HG03175 (cell line): ENCODE data around the gene ARHGAP11A.

Experiments used
- ATAC-seq: cut with Tn5 transposase; IDR thresholded peaks from one replicate; pipeline ENCODE4 v1.9.1; 2021; ENCODE audit warnings: mild to moderate bottlenecking, moderate library complexity; ENCODE audit not compliant: unreplicated experiment

ARHGAP11A gene

GRCh38 chr15:32656496-32656895, 41.2 kb downstream of the ARHGAP11A start:
- ATAC-seq, result no peak

DNA sequence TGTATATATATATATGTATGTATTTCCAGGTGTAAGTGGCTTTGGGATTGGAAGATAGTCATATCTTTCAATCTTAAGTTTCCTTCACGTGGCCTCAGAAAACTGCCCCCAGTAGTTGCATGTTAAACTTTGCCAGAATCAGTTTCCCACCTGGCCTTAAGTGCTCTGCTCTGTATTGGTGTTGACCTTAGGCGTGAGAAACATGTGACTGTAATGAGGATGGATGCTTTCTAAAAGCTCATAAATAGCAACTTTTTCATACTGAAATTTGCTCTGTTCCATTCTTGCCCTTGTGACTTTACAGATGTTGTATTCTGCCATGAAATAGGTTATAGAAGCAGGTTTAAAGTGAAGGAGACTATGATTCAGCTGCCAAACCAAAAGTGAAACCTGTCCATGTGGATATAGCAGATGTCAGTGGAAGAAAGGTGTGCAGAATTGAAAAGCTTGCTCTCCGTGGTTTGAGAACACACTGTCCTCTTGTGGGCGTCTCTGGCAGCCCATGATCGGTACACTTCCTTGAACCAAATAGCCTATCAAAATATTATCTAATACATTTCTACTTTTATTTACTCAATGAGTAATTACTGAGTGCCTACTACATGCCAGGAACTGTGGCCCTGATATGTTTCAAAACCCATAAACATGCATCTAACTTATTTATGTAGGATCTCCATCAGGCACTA, 42.0 kb downstream of the ARHGAP11A start:
- no peak for ATAC-seq

DNA sequence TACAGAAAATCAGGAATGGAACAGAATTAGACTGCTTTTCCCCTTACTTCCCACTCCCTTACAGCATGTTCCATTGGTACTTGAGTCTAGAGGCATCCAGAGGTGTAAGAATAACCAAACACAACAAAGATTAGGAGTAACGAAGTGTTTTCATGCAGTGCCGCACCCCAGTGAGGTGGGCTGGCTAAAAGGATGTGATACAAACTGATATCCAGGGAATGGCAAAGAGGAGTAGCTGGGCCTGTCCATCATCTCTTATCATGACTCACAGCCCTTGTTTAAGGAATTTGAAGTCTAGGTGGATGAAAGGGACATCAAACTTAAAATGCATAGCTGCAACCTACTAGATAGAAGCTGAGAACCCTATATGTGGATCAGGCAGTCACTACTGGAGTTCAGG, 42.6 kb downstream of the ARHGAP11A start:
- no peak for ATAC-seq

DNA sequence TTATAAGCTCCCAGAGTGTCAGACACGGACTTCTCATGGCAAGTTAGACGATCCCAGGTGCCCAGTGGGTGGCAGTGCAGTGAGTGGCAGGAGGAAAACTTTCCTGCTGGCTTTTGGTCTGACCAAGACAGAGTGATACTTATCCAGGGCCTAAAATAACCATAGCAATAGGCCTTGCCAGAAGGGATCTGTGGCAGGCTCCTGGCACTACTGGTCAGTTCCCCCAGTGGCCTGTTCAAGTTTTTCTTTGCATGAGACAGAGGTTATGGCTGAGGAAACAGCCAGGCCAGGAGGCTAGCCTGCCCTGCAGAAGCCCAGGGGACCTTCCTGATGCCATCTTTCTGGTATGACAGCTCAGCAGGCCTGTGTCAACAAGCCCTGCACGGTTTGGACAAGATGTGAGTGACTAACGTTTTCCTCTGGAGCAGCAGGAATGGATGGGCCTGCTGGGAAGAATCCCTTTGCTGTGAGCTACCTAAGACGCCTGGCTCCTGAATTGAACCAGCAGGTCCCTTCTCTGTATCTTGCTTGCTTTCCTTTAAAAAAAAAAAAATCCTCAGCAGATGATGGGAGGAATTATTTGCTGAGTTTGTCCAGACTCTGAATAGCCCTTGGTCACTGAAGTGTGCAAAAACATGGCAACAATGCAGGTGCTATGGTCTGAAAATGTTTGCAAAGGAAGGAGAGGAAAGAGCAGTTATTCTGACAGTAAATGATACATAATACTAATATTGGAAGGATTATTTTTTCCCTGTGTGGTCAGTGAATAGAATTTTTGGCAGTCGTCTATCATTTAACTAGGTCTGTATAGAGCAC, 44.2 kb downstream of the ARHGAP11A start:
- no peak for ATAC-seq

DNA sequence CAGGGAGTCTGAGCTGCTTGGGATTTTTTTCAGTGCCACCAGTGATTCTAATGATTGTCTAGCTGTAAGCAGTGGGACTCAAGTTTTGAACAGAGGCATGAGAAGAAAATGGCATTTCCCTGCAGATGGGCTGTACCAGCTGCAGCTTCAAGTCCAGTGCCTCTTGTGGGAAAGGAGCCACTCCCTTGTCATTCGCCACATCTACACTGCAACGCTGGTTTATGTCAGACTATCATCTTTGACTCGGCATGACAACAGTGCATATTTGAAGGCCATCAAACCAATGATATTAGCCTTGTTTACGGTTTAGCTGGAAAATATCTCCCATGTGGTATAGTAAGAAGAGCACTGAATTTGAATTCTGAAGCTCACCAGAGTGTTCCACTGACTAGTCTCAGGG, 48.4 kb downstream of the ARHGAP11A start:
- no peak for ATAC-seq

- ATAC-seq, result no peak
Observed at GRCh38 chr15:32664796-32665195, 49.5 kb downstream of the ARHGAP11A start.

DNA sequence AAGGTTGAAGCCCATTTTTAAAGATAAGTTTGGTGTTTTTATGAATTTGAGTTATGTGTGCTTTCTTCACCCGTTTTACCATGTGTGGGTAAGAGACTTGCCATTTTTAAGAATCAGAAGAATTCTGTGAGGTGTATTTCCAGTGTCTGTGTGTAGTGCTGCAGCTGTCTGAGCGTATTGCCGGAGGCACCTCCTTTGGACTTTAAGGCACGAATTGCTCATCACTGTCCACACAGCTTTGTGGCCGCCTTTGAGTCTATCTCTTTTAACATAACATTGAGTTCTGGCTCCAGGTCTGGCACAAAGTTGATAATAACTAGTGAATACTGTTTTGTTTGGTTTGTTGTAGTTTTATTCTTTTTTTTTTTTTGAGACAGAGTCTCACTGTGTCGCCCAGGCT, 52.0 kb downstream of the ARHGAP11A start:
- ATAC-seq, result no peak

DNA sequence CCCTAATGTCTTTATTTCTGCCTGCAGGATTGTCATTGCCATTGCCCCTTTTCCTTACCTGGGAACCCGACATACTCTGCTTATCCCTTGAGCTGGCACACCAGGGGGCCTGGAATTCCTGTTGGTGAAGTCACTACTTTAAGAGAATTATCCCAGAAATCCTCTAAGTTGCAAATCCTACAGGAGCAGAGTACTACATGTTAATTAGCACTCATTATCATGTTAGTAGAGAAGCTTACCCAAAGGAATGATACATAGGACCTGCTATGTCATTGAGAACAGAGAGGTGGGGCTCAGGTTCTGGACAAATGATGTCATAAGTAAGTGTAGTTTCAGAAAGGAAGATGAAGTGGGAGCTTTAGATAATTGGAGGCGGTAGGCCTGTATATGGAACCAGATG, 53.6 kb downstream of the ARHGAP11A start:
- no peak for ATAC-seq

DNA sequence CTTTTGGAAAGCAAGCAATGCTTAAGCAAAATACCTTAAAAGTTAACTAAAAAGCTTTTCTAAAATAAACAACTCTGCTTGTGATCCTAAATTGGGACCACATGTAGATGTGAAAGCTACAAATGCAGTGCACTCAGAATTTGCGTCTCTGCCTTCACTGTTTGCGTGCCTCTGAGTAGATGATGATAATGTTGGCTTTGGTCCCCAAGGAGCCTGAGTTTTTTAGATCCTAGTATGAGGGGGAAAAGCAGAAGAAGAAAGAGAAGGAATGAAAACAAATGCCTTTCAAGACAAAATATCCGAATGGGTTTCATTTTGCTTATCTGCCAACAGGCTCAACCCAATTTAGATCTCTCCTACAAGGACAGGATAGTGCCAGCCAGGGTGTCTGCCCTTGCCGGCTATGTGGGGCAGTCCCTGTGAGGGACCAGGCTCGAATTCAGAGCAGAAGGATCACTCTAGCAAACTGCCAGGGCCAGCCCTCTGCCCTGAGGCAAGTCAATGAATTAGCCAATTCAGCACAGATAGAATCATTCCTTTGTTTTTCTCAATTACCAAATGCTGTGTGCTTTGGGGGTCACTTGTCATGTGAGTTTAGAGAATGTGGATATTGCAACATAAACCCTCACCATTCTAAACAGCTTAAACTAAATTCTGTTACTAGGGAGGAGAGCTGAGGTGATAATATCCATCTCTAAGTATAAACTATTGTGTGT, 54.8 kb downstream of the ARHGAP11A start:
- ATAC-seq, result no peak

DNA sequence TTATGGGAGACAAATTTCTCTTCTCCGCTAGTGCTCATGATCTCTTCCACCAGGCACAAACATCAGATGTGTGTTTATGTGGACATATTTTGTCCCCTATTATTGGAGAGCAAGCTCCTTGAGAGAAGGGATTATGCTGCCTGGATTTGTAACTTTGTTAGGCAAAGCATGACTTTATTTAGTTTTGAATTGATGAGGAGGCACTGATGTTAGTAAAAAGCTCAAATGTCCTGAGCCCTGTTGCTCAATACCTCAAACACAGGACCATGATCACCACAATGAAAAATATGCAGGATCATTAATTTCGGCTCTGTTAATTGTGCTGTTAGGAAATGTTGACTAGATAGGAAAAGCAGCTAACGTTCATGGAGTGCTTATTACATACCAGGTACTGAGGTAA, 55.3 kb downstream of the ARHGAP11A start:
- no peak for ATAC-seq

GRCh38 chr15:32671339-32672325, 56.3 kb downstream of the ARHGAP11A start:
- ATAC-seq, result no peak

DNA sequence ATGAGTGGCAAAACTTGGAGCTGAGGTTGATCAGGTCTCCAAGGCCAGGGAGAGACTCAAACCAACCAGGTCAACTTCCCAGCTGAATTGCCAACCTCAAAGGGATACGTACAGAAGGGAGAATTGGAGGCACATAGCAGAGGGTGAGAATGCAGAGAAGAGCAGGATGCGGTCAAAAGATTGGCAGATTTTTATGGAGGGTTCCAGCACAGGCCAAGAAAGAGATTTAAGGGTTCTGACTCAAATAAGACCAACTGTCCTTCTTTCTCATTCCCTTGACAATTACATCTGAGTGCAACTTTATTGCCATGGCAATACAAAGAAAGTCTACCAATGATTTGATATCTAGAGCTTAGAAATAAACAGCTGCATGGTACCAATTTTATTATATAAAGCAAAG, 59.4 kb downstream of the ARHGAP11A start:
- no peak for ATAC-seq

DNA sequence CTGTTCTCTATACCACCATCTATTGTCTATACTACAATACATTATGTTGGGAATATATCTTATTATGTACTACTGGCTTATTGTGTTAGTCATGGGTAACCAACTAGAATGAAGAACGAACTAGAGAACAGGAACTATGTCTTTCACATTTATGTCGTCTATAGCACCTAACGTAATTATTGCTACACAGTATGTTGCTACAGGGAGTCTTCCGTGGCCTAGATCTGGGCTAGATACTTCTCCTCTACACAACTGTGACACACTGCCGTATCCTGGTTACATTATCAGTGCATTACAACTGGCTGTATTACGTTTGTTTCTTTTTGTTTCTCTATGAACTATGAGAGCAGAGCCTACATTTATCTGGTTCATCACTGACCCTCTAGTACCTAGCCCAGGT, 60.2 kb downstream of the ARHGAP11A start:
- ATAC-seq, result no peak

GRCh38 chr15:32676169-32676568, 60.9 kb downstream of the ARHGAP11A start:
- ATAC-seq, result no peak

- ATAC-seq, result no peak
Observed at GRCh38 chr15:32677238-32677750, 62.0 kb downstream of the ARHGAP11A start.

- ATAC-seq, result no peak
Observed at GRCh38 chr15:32679298-32679690, 64.0 kb downstream of the ARHGAP11A start.

- no peak for ATAC-seq
Observed at GRCh38 chr15:32682569-32682968, 67.3 kb downstream of the ARHGAP11A start.

DNA sequence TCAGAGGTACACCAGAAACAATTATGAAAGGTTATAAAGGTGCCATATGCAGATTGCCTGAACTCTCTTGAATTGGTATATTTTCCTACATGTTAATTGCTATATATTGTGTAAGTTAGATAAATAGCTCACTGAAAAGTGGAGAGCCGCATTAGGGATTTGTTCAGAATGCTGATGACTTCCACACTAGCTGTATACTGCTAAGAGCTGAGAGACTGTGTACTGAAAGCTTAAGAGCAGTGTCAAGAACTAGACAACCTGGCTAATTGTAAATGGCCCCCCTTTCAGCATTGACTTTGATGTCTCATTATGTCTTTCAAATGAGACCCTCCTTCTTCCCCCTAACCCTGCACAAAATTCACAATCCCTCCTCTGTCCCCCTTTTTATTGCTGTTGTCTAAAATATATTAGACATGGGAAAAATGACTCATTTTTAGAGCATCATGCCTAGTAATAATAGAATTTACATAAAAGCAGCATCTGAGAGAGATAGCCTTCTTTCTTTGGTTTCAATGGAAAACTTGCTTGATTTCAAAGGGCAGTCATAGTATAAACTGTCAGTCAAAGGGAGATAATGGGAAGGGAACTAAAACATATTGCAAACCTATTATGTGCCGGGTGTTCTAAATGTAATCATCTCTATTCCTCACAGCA, 67.8 kb downstream of the ARHGAP11A start:
- ATAC-seq, result no peak

GRCh38 chr15:32683906-32684584, 68.7 kb downstream of the ARHGAP11A start:
- no peak for ATAC-seq
